ENCODE results near the gene GNG5.
A peak's percentile ranks its signal among the peaks of the same experiment; 100 is the strongest.

Gene GNG5

DNA sequence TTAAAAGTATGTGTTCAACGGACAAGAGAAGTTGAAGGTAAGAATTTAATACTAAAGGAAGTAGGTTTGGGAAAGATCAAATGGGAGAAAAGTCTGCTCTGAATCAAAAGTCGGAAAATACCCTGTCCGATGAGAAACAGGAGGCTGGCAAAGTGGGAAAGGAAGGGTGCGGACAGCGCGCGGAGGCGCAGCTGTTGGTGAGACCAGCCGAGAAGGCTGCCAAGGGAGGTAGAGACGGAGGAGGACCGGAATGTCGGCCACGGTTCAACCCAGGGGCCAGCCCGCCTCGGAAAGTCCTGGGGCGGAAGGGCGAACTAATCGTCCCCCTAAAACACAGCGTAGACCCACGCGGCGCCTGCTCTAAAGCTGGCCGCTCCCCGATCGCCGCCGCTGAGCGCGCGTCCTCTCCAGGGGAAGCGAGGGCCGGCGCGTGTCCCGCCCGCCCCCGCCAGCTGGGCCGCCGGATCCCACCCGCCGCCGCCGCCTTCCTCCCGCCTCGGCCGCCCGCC lies 834 bp downstream of the GNG5 start:
- TF ChIP-seq, protein P1, sequence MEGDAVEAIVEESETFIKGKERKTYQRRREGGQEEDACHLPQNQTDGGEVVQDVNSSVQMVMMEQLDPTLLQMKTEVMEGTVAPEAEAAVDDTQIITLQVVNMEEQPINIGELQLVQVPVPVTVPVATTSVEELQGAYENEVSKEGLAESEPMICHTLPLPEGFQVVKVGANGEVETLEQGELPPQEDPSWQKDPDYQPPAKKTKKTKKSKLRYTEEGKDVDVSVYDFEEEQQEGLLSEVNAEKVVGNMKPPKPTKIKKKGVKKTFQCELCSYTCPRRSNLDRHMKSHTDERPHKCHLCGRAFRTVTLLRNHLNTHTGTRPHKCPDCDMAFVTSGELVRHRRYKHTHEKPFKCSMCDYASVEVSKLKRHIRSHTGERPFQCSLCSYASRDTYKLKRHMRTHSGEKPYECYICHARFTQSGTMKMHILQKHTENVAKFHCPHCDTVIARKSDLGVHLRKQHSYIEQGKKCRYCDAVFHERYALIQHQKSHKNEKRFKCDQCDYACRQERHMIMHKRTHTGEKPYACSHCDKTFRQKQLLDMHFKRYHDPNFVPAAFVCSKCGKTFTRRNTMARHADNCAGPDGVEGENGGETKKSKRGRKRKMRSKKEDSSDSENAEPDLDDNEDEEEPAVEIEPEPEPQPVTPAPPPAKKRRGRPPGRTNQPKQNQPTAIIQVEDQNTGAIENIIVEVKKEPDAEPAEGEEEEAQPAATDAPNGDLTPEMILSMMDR (IDR thresholded peaks at IDR 0.05; ENCODE audit: insufficient read depth, low read depth, low read length, missing control alignments) = no peak
- no peak for DNase-seq (ENCODE audit: low read depth)
- H3K4me3 ChIP-seq (ENCODE audit: low read depth, low read length) = peak overlapping the region; percentile 90

DNA sequence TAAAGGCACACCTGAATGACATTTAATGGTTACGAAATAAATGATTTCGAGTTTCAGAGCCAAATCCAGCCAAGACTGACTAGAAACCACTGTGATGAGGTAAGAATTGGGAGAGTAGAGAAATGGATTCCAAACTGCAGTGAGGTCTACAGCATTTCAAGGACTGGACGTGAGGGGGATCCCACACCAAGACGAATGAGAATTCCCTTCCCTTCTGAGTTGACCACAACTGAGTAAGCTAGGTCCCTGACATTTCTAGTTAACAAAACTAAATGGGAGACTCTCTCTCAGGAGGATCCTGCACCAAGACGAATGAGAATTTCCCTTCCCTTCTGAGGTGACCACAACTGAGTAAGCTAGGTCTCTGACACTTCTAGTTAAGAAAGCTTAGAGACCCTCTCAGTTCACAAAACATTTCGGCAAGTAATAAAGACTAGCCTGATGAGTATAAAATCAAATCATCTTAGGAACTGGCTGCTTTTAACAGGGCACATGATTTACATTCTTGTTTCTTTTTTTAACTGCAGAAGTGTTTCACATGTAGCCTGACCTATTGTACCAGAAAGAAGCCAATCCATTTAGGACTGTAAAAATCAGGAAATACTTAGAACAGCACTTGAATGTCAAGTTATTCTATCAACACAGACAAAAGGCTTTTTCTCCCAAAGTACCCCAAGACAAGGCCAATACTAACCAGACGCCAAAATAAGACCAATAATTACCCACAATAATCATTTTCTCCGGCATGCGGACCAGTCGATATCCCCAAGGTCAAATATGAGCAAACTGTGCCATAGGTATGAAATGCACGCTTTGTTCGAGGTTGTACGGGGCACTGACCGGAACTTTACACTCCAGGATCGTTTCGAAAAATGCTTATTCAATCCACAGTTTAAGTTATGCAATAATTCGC lies 1.5 kb downstream of the GNG5 start:
- peak; percentile 38 for DNase-seq (ENCODE audit: low read depth)
- TF ChIP-seq, protein P1 (IDR thresholded peaks at IDR 0.05; ENCODE audit: insufficient read depth, low read depth, low read length, missing control alignments) = no peak
- H3K4me3 ChIP-seq (ENCODE audit: low read depth, low read length) = peak overlapping the region; percentile 90

DNA sequence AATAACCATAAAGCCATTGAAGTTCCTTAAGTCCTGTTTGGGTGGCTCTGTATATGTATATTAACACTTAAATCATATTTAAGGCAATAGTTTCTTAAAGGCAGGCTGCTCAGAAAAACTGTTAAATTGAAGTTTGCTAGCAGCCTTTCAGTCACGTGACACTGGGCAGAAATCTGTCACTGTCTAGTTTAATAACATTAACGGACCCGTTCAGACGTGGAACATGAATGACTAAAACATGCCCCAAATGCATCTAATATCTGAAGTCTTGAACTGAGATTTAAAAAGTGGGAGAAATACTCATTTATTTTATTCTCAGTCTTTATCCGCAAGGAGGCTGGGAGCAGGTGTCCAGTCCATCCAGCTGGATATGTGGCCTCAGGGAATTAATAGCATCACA lies 3.5 kb downstream of the GNG5 start:
- TF ChIP-seq, protein P1 (IDR thresholded peaks at IDR 0.05; ENCODE audit: insufficient read depth, low read depth, low read length, missing control alignments) = no peak
- no peak overlapping the region for H3K4me3 ChIP-seq (ENCODE audit: low read depth, low read length)
- no peak for DNase-seq (ENCODE audit: low read depth)

DNA sequence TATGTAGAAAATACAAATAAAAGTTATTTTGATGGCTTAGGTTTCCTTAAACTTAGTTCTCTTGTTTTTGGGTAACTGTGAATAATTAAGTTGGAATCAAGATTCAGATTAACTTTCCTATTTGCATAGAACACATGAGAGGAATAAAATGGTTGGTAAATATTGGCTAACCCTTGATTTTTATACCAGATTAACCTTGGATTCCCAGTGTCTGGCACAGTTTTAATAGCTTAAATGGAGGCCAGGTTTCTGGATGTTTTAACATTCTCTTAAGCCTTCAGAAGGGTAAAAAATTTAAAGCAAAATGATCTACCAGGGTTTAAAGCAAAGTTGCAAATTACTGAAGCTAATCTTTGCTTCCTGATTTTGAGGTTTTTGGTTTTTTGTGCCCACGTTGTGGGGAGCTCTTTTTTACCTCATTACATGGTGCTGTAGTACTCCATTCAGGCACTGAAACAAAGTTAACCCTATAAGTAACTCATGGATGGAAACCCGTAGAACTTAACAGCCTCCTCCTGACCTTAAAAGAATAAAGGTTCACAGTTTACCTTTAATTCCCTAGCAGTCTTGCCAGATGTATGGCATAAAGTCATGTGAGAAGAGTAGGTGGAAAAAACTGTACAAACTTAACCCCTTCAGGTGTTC lies 8.6 kb downstream of the GNG5 start:
- H3K4me3 ChIP-seq (ENCODE audit: low read depth, low read length) = no peak overlapping the region
- TF ChIP-seq, protein P1 (IDR thresholded peaks at IDR 0.05; ENCODE audit: insufficient read depth, low read depth, low read length, missing control alignments) = no peak
- no peak for DNase-seq (ENCODE audit: low read depth)

DNA sequence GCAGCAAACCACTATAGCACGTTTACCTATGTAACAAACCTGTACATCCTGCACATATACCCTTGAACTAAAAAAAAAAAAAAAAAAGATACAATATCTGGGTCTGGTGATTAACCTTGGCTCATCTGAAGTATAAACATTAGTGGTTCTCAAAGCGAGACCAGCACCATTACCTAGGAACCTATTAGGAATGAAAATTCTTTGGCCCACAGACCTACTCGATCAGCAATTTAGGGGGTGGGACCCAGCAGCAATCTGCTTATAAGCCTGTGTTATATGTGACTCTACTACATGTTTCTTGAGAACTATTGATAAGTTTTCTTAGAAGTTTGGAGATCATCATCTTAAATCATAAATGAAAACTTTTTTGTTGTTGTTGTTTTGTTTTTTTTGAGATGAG lies 9.9 kb downstream of the GNG5 start:
- DNase-seq (ENCODE audit: low read depth) = no peak
- TF ChIP-seq, protein P1 (IDR thresholded peaks at IDR 0.05; ENCODE audit: insufficient read depth, low read depth, low read length, missing control alignments) = no peak
- no peak overlapping the region for H3K4me3 ChIP-seq (ENCODE audit: low read depth, low read length)

DNA sequence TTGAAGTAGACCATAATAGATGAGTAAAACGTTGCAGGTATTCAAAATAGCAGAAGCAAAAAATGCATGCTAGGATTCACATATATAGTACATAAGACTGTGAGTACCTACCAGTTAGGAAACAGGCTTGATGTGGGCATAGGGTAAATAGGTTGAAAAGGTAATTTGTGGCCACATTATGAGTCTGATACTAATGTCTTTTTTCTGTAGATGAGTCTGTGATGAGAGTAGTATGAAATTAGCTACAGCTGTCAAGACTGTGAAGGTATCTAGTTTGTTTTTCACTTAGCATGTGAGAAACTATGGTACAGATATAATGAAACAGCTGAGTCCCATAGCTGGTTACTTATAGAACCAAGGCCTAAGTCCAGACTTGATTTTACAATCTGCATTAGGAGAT lies 12.6 kb downstream of the GNG5 start:
- no peak overlapping the region for H3K4me3 ChIP-seq (ENCODE audit: low read depth, low read length)
- no peak for DNase-seq (ENCODE audit: low read depth)
- TF ChIP-seq, protein P1 (IDR thresholded peaks at IDR 0.05; ENCODE audit: insufficient read depth, low read depth, low read length, missing control alignments) = no peak

Measured in GM12865 (cell line).